Epithelial cell of proximal tubule (primary cell): ENCODE measurements around the gene ADI1. TPM values are rescaled to one million over a fixed set of nuclear protein-coding genes. Genes with fewer than 3 reads are reported as not detected.
"Not testable (repeated sequence)": the region's sequence is repeated elsewhere in the genome, so short reads cannot be mapped to it uniquely, and the experiment has no call there.

ENCODE experiments used
- DNase-seq: peaks from one replicate; pipeline ENCODE4 v3.0.0-alpha.2; 2011; ENCODE audit warnings: low read depth
- H3K4me3 ChIP-seq: 2 replicates; pipeline ENCODE4 v1.5.1; 2011; ENCODE audit warnings: low read depth, mild to moderate bottlenecking, low read length
- total RNA-seq: library from RNA; depleted of rRNA; stranded (reverse); fragments of >200 nt; gene quantifications from 2 replicates; pipeline ENCODE4 v1.2.3, GENCODE V29; 2015
- TF ChIP-seq, protein P1 (sequence below): conservative IDR thresholded peaks from 2 replicates; pipeline ENCODE4 v1.5.1; 2012; ENCODE audit warnings: low read depth, mild to moderate bottlenecking, low read length

ADI1 gene
- total RNA-seq, 1 donor from 2014 or later = 35.3 TPM

DNA sequence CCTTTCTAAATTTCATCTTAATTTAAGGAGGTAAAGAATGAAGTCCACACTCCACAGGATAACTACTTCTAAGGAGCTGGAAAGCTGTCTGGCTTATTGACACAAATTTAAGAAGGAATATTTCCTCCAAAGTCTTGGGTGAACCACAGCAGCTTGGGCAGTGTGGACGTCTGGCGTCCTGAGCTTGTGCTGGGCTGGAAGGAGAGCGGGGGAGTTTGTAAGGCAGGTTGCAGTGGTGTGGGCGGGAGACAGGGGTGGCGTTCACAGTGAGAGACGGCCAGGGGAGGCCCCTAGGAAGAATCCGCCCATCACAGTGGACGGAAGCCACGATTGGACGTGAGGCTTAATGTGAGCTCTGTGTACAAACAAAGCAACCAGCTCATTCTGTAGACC is 25.7 kb downstream of the ADI1 start:
- TF ChIP-seq, protein P1, sequence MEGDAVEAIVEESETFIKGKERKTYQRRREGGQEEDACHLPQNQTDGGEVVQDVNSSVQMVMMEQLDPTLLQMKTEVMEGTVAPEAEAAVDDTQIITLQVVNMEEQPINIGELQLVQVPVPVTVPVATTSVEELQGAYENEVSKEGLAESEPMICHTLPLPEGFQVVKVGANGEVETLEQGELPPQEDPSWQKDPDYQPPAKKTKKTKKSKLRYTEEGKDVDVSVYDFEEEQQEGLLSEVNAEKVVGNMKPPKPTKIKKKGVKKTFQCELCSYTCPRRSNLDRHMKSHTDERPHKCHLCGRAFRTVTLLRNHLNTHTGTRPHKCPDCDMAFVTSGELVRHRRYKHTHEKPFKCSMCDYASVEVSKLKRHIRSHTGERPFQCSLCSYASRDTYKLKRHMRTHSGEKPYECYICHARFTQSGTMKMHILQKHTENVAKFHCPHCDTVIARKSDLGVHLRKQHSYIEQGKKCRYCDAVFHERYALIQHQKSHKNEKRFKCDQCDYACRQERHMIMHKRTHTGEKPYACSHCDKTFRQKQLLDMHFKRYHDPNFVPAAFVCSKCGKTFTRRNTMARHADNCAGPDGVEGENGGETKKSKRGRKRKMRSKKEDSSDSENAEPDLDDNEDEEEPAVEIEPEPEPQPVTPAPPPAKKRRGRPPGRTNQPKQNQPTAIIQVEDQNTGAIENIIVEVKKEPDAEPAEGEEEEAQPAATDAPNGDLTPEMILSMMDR = no peak
- DNase-seq = no peak
- H3K4me3 ChIP-seq = no peak overlapping the region

DNA sequence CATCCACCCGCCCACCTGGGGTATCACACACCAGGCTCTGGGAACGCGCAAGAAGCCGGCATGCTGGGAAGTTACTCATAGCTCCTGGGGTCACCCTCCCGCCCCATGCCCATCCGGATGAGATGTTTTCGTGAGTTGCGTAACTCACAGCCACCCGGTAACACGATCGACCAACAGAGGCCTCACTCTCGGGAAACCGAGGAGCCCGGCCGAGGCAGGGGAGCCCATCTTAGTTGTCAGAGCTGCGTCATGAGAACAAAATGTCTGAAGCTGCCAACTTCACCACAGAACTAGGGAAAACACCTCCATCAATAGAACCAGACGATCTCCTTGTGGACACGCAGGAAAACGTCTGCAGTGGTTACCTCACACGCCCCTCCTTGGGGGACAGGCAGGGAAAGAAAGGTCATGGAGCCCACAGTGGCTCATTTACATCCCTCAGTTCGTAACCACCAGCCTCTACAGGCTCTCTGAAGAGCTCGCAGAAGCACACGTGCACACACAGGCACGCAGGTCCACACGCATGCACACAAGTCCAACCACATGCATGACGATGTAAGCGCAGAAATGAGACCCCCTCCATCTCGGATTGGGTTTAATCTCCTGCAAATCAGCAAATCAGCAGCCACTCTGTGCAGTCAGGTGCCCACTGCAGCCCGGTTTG is 26.2 kb downstream of the ADI1 start:
- DNase-seq = no peak
- TF ChIP-seq, protein P1 = no peak
- no peak overlapping the region for H3K4me3 ChIP-seq

DNA sequence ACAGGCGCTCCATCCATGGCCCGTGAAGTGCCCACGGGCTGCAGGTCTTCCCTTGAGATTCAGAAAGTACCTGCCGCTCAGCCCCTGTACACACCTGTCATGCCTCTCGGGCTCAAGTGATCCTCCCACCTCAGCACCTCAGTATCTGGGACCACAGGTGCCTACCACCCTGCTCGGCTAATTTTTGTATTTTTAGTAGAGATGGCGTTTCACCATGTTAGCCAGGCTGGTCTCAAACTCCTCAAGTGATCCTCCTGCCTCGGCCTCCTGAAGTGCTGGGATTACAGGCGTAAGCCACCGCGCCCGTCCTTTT is 26.9 kb downstream of the ADI1 start:
- H3K4me3 ChIP-seq, DNase-seq: not testable (repeated sequence)

DNA sequence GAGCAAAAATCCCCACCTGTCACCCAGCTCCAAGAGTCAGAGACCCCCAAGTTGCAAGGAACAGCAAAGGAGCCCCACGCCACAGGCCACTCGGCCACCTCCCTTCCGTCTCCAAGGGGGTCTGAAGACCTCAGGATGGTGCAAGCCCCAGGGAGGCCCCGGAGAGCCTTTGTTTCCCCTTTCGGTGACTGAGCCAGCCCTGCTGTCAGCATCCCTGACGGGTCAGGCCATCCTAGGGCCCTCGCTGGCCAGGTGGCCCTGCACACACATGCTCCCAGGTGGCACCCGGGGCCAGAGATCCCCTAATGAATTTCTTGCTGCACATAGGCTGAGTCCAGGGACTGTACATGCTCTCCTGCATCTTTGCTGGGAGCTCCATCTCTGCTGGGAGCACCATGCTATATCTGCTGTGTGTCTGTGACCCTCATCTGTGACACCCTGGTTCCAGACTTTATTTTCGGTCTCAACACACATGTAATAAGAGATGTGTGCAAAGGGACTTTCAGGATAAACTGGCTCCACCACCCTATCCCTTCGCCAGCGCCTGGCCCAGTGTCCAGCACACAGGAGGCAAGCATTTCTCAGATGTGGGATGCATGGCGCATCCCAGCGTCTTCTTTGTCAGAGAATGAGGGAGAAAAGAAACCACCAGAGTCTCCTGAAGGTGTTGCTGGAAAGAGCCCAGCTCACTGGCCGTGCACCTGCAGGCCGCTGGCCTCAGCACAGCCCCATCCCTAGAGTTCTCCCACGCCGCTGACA is 27.4 kb downstream of the ADI1 start:
- H3K4me3 ChIP-seq = no peak overlapping the region
- TF ChIP-seq, protein P1 = no peak
- no peak for DNase-seq

DNA sequence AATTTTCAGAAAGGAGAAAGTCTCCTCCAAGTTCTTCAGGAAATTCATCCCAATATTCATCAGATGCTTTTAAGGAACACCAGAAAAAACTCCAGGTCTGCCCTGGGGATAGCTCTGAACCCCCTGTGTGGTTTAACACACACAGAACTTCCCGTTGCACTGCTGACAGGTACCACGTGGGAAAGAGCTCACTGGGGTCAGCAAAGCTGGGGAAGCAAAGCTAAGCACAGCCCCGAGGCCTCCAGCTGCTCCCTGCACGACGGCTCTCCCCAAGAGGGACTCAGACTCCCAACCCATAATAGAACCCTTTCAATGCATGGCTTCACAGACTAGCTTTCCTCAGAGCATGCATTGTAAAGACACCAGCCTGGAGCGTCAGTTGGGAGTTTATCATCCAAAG is 28.0 kb downstream of the ADI1 start:
- no peak overlapping the region for H3K4me3 ChIP-seq
- TF ChIP-seq, protein P1 = no peak
- DNase-seq = no peak

DNA sequence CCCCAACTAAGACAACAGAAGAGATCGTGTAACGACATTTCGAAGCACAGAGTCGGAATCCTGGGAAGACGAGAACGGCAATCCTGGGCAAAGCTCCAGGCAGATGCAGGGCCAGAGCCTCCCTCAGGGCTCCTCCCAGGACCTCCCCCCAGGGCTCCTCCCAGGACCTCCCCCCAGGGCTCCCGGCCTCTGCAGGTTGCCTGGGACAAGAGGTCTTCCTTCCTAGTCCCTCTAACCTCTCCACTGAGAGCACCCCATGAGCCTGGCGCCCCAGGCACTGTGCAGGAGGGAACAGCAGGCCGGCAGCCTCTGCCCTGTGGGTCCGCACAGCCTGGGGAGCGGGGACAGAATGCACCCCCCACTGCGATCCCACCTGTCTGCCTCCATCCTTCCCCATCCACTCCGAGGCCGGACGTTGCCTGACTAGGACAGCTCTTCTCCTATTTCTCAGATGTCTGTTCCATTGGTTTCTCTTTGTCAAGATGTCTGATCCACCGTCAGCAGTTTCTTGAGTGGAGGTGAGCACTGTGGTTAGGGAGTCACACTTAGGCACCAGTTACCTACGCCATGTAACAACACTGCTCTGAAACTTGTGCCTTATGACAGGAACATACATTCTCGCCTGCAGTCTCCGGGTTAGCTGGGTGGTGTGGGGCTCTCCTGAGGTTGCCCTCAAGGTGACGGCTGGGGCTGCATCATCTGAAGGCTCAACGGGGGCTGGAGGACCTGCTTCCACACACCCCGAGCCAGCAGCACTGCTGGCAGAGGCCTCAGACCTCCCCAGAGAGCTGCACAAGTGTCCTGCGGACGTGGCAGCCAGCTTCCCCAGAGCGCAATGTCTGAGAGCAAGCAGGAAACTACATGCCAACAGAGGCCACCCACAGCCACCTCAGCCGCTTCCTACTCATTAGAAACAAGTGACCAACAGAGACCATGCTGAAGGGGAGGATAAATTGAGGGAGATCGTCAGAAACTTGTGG is 28.9 kb downstream of the ADI1 start:
- no peak for DNase-seq
- TF ChIP-seq, protein P1 = no peak
- no peak overlapping the region for H3K4me3 ChIP-seq

DNA sequence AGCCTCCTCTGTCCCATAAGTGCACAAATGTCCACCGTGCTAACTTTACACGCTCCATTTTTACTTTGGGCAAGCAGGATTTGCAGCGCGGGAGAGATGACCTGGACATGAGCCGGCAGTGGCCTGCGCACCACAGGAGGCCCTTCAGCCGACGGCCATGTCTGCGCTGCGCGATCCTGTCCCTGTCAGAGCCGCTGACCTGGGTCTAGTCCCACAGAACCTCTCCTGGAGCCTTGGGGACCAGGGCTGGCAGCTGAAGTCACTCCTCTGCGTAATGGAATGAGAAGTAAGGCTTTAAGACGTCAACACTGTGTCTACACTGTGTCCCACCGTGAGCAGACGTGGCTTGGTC is 29.6 kb downstream of the ADI1 start:
- no peak for DNase-seq
- TF ChIP-seq, protein P1 = no peak

More for the DNA sequence above, 29.6 kb downstream of the ADI1 start:
- no peak overlapping the region for H3K4me3 ChIP-seq
